ENCODE results near the gene GRK2. TPM values are rescaled to one million over a fixed set of nuclear protein-coding genes. Genes with fewer than 3 reads are reported as not detected.

GRK2 gene
- total RNA-seq, 1 donor from 2014 or later, result 51.3 TPM

- Histone ChIP-seq H3K4me3 (ENCODE audit: low read depth, low read length) (no peak overlapping the region), H3K27me3 (ENCODE audit: control insufficient read depth, insufficient read depth, low read length) (no peaks in the 10 kb centered on the region), H3K36me3 (ENCODE audit: control insufficient read depth, insufficient read depth, low read length) (peaks cover 3% of the 10 kb centered on the region)
- DNase-seq (ENCODE audit: low read depth), result no peak
- TF ChIP-seq CTCF (IDR thresholded peaks at IDR 0.05; ENCODE audit: insufficient read depth, low read length, poor library complexity, severe bottlenecking), result no peak
Measured at GRCh38 chr11:67301951-67302516, 35.8 kb downstream of the GRK2 start.

GRCh38 chr11:67302571-67303131 is 36.4 kb downstream of the GRK2 start:
- no peaks in the 10 kb centered on the region for H3K27me3 ChIP-seq (ENCODE audit: control insufficient read depth, insufficient read depth, low read length)

GRCh38 chr11:67303132-67303834 is 37.0 kb downstream of the GRK2 start, which contains the start of gene SSH3:
SSH3 (plus strand) TSS chr11:67303530; CDS start chr11:67303626, 96 bp downstream.
- Histone ChIP-seq H3K4me3 (ENCODE audit: low read depth, low read length) (peak within 1 kb of the TSS; percentile 95), H3K36me3 (ENCODE audit: control insufficient read depth, insufficient read depth, low read length) (peaks cover 3% of the 10 kb centered on the region), H3K27me3 (ENCODE audit: control insufficient read depth, insufficient read depth, low read length) (no peaks in the 10 kb centered on the region)
- DNase-seq (ENCODE audit: low read depth), result no peak
- TF ChIP-seq CTCF (IDR thresholded peaks at IDR 0.05; ENCODE audit: insufficient read depth, low read length, poor library complexity, severe bottlenecking), result no peak

More at GRCh38 chr11:67302571-67303131, 36.4 kb downstream of the GRK2 start:
- Histone ChIP-seq H3K36me3 (ENCODE audit: control insufficient read depth, insufficient read depth, low read length) (peaks cover 3% of the 10 kb centered on the region), H3K4me3 (ENCODE audit: low read depth, low read length) (peak overlapping the region; percentile 95)
- no peak for DNase-seq (ENCODE audit: low read depth)
- no peak for TF ChIP-seq CTCF (IDR thresholded peaks at IDR 0.05; ENCODE audit: insufficient read depth, low read length, poor library complexity, severe bottlenecking)

GRCh38 chr11:67303835-67304411 is 37.6 kb downstream of the GRK2 start:
- no peak for DNase-seq (ENCODE audit: low read depth)
- Histone ChIP-seq H3K27me3 (ENCODE audit: control insufficient read depth, insufficient read depth, low read length) (no peaks in the 10 kb centered on the region), H3K4me3 (ENCODE audit: low read depth, low read length) (peak overlapping the region; percentile 95), H3K36me3 (ENCODE audit: control insufficient read depth, insufficient read depth, low read length) (peaks cover 3% of the 10 kb centered on the region)
- TF ChIP-seq CTCF (IDR thresholded peaks at IDR 0.05; ENCODE audit: insufficient read depth, low read length, poor library complexity, severe bottlenecking), result no peak

GRCh38 chr11:67304511-67305113 is 38.3 kb downstream of the GRK2 start:
- no peak for DNase-seq (ENCODE audit: low read depth)
- H3K4me3 ChIP-seq (ENCODE audit: low read depth, low read length), result peak overlapping the region; percentile 95
- no peak for TF ChIP-seq CTCF (IDR thresholded peaks at IDR 0.05; ENCODE audit: insufficient read depth, low read length, poor library complexity, severe bottlenecking)
- H3K27me3 ChIP-seq (ENCODE audit: control insufficient read depth, insufficient read depth, low read length), result no peaks in the 10 kb centered on the region
- peaks cover 1% of the 10 kb centered on the region for H3K36me3 ChIP-seq (ENCODE audit: control insufficient read depth, insufficient read depth, low read length)
